Bronchial epithelial cell (primary cell): Measurements from ENCODE around the gene SIPA1. TPM values are rescaled to one million over a fixed set of nuclear protein-coding genes. Genes with fewer than 3 reads are reported as not detected.

Experiments
- DNase-seq: peaks from one replicate; pipeline ENCODE4 v3.0.0-alpha.2; 2010; ENCODE audit warnings: low read depth
- FAIRE-seq: peaks from 2 replicates; lab custom pipeline; 2011; peaks lifted over from hg19 to GRCh38; lab: Jason Lieb, UNC
- H3K27me3 ChIP-seq: 2 replicates; pipeline ENCODE4 v1.5.1; 2011; ENCODE audit warnings: low read length; ENCODE audit not compliant: control insufficient read depth, insufficient read depth
- H3K36me3 ChIP-seq: 2 replicates; pipeline ENCODE4 v1.5.1; 2011; ENCODE audit warnings: low read length; ENCODE audit not compliant: control insufficient read depth, insufficient read depth
- H3K4me3 ChIP-seq: 2 replicates; pipeline ENCODE4 v1.5.1; 2011; ENCODE audit warnings: mild to moderate bottlenecking, low read depth, low read length, control low read depth
- total RNA-seq: library from RNA; depleted of rRNA; stranded (reverse); fragments of >200 nt; gene quantifications from 2 replicates; pipeline ENCODE4 v1.2.1, GENCODE V29; 2014
- TF ChIP-seq, protein P1 (sequence below): IDR thresholded peaks from 2 replicates; pipeline ENCODE4 v1.5.1; 2011; ENCODE audit warnings: mild to moderate bottlenecking, moderate library complexity, low read length, control low read depth, inconsistent platforms; ENCODE audit not compliant: insufficient read depth, severe bottlenecking

The SIPA1 gene
- total RNA-seq, 1 donor from 2014 or later = 11.1 TPM

DNA sequence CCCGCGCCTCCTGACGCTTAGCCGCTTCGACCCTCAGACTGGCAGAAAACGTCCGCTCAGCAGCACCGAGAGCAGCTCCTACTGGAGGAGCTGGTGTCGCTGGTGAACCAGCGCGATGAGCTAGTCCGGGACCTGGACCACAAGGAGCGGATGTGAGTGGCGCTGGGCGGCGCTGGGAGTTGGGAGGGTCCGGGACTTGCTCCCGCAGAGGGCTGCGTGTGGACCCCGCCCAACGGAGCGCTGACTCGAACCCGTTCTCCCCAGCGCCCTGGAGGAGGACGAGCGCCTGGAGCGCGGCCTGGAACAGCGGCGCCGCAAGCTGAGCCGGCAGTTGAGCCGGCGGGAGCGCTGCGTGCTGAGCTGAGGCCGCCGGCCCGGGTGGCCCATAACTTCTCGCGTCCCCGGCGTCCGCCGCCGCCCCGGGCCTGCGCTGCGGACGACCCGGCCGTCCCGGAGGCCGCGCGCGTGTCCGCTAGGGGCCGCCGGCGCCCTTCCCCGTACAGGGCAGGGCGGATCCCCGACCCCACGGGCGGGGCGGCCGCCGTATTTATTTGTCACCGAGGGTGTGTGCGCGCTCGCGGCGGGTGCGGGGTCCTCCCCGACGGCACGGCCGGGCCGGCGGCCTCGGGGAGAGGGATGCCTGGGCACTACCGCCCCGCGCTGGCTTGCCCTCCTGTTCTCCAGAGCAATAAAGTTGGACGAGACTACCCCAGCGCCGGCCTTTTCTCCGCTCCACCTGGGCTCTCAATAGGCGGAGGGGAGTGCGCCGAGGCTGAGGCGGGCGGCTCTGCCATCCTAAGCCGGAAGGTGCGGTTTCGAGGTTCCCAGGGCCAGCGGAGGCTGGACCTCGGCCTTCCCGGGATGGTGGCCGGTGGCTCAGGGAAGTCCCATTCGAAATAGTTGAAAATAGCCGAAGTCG, 45.7 kb upstream of the SIPA1 start:
- TF ChIP-seq, protein P1, sequence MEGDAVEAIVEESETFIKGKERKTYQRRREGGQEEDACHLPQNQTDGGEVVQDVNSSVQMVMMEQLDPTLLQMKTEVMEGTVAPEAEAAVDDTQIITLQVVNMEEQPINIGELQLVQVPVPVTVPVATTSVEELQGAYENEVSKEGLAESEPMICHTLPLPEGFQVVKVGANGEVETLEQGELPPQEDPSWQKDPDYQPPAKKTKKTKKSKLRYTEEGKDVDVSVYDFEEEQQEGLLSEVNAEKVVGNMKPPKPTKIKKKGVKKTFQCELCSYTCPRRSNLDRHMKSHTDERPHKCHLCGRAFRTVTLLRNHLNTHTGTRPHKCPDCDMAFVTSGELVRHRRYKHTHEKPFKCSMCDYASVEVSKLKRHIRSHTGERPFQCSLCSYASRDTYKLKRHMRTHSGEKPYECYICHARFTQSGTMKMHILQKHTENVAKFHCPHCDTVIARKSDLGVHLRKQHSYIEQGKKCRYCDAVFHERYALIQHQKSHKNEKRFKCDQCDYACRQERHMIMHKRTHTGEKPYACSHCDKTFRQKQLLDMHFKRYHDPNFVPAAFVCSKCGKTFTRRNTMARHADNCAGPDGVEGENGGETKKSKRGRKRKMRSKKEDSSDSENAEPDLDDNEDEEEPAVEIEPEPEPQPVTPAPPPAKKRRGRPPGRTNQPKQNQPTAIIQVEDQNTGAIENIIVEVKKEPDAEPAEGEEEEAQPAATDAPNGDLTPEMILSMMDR = no peak
- no peak for DNase-seq
- H3K27me3 ChIP-seq = no peaks in the 10 kb centered on the region
- H3K4me3 ChIP-seq = peak overlapping the region; percentile 8
- FAIRE-seq = no peak
- H3K36me3 ChIP-seq = peaks cover 5% of the 10 kb centered on the region

DNA sequence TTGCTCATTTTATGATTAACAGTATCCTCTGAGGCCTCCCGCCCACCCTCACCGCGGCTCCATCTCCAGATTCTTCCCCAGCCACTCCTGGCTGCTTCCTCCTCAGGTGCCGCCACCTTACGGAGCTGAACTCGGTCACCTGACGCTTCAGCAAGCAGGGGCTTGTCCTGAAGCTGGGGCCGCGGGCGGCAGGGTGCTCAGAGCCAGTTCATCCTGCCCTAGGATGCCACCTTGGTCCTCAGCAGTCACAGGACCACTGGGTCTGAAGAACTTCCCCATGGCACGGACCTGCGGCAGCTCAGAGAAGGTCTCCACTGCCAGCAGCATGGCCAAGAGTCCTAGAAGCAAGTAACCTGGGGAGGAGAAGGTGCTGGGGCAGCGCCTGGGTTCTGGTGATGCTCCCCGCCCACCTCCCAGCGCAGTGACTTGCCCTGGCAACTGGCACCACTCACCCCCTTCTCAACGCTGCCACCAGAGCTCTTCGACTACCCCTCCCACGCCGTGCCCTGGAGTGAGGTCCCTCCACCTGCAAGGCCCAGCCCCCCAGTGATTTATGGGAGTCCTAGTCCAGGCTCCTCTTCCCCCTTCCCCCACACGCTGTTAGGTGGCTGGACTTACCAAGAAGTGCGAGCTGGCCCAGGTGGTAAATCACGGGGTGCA, 44.9 kb upstream of the SIPA1 start:
- peak; percentile 79 for DNase-seq
- TF ChIP-seq, protein P1 = no peak
- Histone ChIP-seq H3K4me3 (peak overlapping the region; percentile 8), H3K36me3 (peaks cover 8% of the 10 kb centered on the region), H3K27me3 (no peaks in the 10 kb centered on the region)
- no peak for FAIRE-seq

DNA sequence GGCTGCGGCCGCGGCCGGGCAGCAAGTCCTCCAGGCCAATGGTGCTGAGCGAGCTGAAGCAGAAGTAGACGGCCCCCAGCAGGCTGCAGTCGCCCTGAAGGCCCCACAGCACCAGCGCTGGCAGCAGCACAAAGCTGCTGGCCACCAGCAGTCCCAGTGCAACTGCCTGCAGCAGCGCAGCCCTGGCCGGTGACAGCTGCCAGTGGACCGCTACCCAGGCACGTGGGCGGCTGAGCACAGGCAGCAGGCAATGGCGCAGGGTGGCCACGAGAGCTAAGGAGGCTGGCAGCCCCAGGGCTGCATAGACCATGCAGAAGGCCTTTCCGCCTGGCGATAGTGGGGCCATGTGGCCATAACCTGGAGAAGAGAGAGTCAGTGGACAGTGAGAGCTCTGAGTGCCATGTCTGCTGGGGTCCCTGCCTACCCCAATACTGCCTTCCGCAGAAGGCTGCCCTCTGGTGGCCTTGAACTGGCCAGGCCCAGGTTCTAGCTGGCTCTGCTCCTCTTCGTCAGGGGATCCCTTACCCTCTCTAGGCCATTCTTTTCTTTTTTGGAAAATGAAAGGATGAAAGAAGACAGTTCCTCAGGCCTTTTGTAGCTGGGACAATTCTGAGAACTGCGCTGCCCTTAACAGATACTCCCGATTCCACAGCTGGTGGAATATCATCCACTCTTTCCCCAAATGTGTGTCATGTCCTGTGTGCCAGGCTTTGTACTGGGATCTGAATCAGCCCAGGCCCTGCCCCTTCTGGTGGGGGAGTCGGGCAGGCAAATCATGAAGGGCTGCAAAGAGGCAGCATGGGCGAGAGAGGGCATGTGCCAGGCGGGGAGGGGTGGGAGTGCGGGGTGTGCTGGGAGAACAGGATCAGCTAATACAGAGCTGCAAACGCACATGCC, 44.1 kb upstream of the SIPA1 start:
- H3K4me3 ChIP-seq = no peak overlapping the region
- H3K36me3 ChIP-seq = peaks cover 14% of the 10 kb centered on the region
- FAIRE-seq (no peak), DNase-seq (no peak)
- H3K27me3 ChIP-seq = no peaks in the 10 kb centered on the region
- TF ChIP-seq, protein P1 = peak; percentile 82

DNA sequence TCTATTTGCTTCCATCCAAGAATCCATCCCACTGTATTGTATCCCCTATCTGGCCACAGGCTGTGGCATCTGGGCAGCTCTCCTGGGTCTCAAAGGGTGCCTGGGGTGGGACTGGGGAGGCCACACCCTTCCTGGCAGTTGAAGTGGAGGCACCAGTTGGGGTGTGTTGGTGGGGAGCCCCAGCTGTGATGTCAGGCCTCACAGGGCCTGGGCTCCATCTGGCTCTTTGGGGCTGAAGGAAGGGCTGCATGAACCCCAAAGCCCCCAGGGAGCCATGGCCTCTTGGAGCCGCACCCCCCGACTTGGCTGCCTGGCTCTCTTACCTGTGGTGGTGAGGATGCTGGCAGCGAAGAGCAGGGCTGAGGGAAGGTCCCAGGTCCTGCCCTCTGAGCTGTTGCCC, 42.8 kb upstream of the SIPA1 start:
- TF ChIP-seq, protein P1 = no peak
- Histone ChIP-seq H3K4me3 (no peak overlapping the region), H3K36me3 (peaks cover 12% of the 10 kb centered on the region), H3K27me3 (no peaks in the 10 kb centered on the region)
- FAIRE-seq (no peak), DNase-seq (no peak)

DNA sequence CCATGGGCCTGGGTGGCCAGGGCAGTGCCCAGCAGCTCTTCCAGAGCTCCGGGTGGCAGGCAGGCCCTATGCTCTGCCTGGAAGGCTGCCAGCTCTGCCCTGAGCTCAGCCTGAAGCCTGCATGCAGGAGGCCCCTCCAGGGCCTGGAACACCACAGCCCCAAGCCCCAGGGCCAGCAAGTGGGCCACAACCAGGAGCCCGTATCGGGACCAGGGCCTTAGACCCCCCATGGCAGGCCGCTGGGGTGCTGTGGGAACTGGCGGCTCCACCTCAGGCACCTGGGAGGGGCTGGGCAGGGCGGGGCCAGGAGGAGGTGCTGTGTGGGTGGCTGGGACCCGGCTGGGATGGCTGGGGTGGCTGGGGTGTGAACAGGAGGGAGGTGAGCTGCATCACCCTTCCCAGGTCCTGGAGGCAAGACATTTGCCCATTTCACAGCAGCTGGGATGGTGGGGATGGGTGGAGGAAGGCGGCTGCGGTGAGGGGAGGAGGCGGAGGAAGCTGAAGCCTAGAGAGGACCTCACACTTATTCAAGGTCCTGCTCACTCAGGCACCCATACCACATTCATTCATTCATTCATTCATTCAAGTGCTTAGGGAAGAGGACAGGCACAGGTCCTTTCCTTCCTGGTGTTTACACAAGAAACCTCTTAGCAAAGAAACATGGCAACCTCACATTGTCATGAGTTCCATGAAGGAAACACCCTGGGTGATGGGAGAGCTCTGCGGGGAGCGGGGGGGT, 42.2 kb upstream of the SIPA1 start, which contains the start of gene KCNK7:
TSS of gene KCNK7 (minus strand) at position 258 of the 739 bp plus-strand sequence. CDS start at position 230, 28 bp downstream.
- no peak within 1 kb of the TSS for H3K4me3 ChIP-seq
- H3K36me3 ChIP-seq = peaks cover 9% of the 10 kb centered on the region
- TF ChIP-seq, protein P1 = no peak
- H3K27me3 ChIP-seq = no peaks in the 10 kb centered on the region
- FAIRE-seq = no peak
- DNase-seq = no peak
